ENCODE data around the gene C1orf167. TPM values are rescaled to one million over a fixed set of nuclear protein-coding genes. Genes with fewer than 3 reads are reported as not detected.

C1orf167 gene
- total and polyA plus RNA-seq, 10 donors: 0.74 to 4.8 (median 0.88) TPM; not detected in 1

DNA sequence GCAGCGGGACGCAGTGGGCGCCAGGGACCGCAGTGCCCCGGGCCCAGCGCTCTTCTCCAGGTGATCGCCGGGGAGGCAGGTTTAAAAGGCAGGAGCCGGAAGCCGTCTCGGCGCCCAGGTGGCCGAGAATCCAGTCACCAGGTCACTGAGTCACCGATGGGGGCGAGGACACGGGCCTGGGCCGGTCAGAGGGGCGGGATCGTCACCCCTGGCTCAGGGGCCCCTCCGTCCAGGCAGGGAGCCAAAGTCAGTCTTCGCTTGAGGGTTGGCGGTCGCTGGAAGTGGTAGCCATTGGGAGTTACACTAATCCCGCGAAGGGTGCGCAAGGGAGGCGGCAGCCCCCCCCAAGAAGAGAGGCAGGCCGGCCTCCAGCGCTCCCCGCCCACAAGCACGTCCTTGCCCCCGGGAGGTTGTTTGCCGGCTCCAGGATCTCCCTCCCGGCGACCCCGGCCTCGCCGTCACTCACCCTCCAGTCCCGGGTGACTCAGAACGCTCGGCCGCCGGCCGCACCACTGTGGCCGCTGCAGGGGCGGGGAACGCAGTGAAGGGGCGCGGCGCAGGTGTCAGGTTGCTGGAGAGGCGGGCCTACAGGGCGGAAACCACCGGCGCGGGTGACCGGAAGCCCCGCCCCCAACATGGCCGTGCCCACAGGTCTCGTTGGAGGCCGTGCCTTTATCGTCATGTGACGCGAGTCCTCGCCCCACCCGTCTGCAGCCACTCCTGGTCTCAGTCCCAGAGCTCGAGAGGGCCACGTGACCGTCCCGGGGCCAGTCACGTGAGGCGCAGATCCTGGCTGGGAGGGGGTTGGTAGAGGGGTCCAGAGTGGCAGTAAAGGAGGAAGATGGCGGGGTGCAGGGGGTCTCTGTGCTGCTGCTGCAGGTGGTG is 43.7 kb downstream of the C1orf167 start, which contains the start of the genes CLCN6 and MTHFR:
Gene CLCN6, plus strand, starts transcription at position 770 of the 885 bp plus-strand sequence. Its CDS starts 72 bp downstream, at position 842.
Gene MTHFR, minus strand, starts transcription at position 543 of the 885 bp plus-strand sequence. CDS start 2,848 bp downstream, outside the sequence.
- DNase-seq: peak; percentile 100
- Histone ChIP-seq H3K27me3 (replicated peaks in 1 of 7) (no peaks in the 10 kb centered on the region), H3K4me1 (peaks cover 50 to 91% (median 76%) of the 10 kb centered on the region in 6 donors), H3K9me3 (no peaks in the 10 kb centered on the region), H3K36me3 (peaks cover 0 to 42% (median 23%) of the 10 kb centered on the region in 6 donors), H3K4me3 (peak within 1 kb of the TSS; percentile 65 to 97 (median 82)), H3K27ac (peak within 1 kb of the TSS; percentile 86 to 98 (median 97))
- WGBS, 5 donors: 0 to 1% (median 0%) methylated on average over 12 to 72 of the region's 72 CpGs
- TF ChIP-seq POLR2A (IDR thresholded peaks at IDR 0.05): peak; percentile 42 to 88 (median 79)
- TF ChIP-seq, protein P1, sequence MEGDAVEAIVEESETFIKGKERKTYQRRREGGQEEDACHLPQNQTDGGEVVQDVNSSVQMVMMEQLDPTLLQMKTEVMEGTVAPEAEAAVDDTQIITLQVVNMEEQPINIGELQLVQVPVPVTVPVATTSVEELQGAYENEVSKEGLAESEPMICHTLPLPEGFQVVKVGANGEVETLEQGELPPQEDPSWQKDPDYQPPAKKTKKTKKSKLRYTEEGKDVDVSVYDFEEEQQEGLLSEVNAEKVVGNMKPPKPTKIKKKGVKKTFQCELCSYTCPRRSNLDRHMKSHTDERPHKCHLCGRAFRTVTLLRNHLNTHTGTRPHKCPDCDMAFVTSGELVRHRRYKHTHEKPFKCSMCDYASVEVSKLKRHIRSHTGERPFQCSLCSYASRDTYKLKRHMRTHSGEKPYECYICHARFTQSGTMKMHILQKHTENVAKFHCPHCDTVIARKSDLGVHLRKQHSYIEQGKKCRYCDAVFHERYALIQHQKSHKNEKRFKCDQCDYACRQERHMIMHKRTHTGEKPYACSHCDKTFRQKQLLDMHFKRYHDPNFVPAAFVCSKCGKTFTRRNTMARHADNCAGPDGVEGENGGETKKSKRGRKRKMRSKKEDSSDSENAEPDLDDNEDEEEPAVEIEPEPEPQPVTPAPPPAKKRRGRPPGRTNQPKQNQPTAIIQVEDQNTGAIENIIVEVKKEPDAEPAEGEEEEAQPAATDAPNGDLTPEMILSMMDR (IDR thresholded peaks at IDR 0.05 in 8 of 11, conservative IDR thresholded peaks at IDR 0.05 in 3 of 11): peak in 3 of 11 experiments; percentile 3 to 40 (median 21)
- TF ChIP-seq POLR2AphosphoS5 (IDR thresholded peaks at IDR 0.05): peak; percentile 97 to 99 (median 99)
- intact Hi-C loops (cut with DNase I; ENCODE audit: low total_unique reads): no loop called here

DNA sequence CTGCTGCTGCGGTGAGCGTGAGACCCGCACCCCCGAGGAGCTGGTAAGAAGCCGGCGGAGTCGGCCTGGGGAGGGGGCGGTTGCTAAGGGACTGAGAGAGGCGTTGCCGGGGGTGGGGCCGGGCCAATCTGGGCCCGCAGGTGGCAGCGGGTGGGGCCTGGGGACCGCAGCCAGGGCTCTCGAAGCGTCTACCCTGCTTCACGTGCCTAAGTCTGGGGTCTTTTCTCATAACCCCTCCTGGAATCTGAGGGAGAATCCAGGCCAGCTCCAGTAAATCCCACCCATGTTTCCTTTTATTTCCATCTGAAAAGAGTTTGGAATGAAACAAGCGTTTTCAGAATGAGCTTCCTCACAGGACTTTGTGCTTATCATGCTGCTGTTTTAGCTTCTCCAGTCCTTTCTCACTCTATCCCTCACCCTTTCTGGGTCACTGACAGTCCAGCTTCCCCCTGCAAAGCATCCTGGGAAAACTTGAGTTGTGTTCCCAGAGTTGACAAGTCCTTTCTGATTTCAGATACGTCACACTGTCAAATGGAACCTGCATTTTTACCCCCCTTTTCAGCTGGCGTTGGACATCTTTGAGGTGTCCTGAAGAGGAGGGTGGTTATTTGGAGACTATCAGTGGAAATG is 44.4 kb downstream of the C1orf167 start:
- Histone ChIP-seq H3K9me3 (no peaks in the 10 kb centered on the region), H3K4me3 (peak overlapping the region; percentile 65 to 97 (median 82)), H3K27me3 (replicated peaks in 1 of 7) (no peaks in the 10 kb centered on the region), H3K36me3 (peaks cover 0 to 42% (median 18%) of the 10 kb centered on the region in 6 donors), H3K4me1 (peaks cover 44 to 89% (median 69%) of the 10 kb centered on the region in 6 donors), H3K27ac (peak overlapping the region; percentile 86 to 98 (median 97))
- no peak for DNase-seq
- intact Hi-C loops (cut with DNase I; ENCODE audit: low total_unique reads): no loop called here
- TF ChIP-seq POLR2AphosphoS5 (IDR thresholded peaks at IDR 0.05) (no peak), POLR2A (IDR thresholded peaks at IDR 0.05) (no peak)
- TF ChIP-seq, protein P1 (IDR thresholded peaks at IDR 0.05 in 8 of 11, conservative IDR thresholded peaks at IDR 0.05 in 3 of 11): no peak
- 0 to 2% (median 1%) methylated on average over 12 to 20 of the region's 20 CpGs for WGBS, 5 donors

- no peaks in the 10 kb centered on the region for H3K9me3 ChIP-seq
- H3K27ac ChIP-seq: peak overlapping the region; percentile 29 to 98 (median 97)
- peaks cover 0 to 45% (median 20%) of the 10 kb centered on the region in 6 donors for H3K36me3 ChIP-seq
- TF ChIP-seq POLR2AphosphoS5 (IDR thresholded peaks at IDR 0.05): no peak
- TF ChIP-seq, protein P1 (IDR thresholded peaks at IDR 0.05 in 8 of 11, conservative IDR thresholded peaks at IDR 0.05 in 3 of 11): no peak
- TF ChIP-seq POLR2A (IDR thresholded peaks at IDR 0.05): no peak
- WGBS, 5 donors: 35 to 60% (median 44%) methylated on average over 2 of the region's 2 CpGs
- H3K4me1 ChIP-seq: peaks cover 38 to 86% (median 62%) of the 10 kb centered on the region in 6 donors
- intact Hi-C loops (cut with DNase I; ENCODE audit: low total_unique reads): no loop called here
- H3K27me3 ChIP-seq (replicated peaks in 1 of 7): no peaks in the 10 kb centered on the region
- no peak for DNase-seq
- H3K4me3 ChIP-seq: peak overlapping the region; percentile 65 to 97 (median 82)
Measured at GRCh38 chr1:11807133-11807532, 45.1 kb downstream of the C1orf167 start.
